Testis (tissue), 2 donors: Measurements from ENCODE around the gene TOX3.

Experiments used
- POLR2A ChIP-seq: fragments of 450-650 bp; IDR thresholded peaks from one replicate; pipeline ENCODE4 v1.6.1; 2017; ENCODE audit warnings: antibody characterized with exemption, mild to moderate bottlenecking, moderate library complexity
- TF ChIP-seq, protein P1 (sequence below), 3 experiments: fragments of 450-650 bp in 2 of 3; fragments of 200-600 bp in 1 of 3; sonication (generic) in 1 of 3; IDR thresholded peaks; one replicate each; pipeline ENCODE4 v1.5.1; 2016 to 2019; ENCODE audit warnings: antibody characterized with exemption in 3 of 3, mild to moderate bottlenecking in 2 of 3, moderate library complexity in 1 of 3

DNA sequence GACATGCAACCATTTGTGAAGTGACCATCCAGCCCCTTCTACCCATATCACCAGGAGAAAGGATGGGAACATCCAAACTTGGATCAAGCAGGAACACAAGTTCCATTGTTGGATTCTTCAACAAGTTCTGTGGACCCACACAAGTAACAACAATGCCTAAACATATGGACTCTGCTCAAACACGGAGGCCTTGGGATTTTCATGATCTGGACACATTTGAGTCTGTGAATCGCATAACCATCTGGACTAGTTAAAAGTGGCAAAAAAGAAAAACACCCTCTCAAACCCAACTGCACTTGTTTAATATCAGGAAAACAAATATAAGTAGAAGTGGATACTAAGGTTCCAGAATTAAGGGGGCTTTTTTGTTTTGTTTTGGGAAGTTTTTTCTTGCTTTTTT, 70.8 kb downstream of the TOX3 start:
- TF ChIP-seq, protein P1, sequence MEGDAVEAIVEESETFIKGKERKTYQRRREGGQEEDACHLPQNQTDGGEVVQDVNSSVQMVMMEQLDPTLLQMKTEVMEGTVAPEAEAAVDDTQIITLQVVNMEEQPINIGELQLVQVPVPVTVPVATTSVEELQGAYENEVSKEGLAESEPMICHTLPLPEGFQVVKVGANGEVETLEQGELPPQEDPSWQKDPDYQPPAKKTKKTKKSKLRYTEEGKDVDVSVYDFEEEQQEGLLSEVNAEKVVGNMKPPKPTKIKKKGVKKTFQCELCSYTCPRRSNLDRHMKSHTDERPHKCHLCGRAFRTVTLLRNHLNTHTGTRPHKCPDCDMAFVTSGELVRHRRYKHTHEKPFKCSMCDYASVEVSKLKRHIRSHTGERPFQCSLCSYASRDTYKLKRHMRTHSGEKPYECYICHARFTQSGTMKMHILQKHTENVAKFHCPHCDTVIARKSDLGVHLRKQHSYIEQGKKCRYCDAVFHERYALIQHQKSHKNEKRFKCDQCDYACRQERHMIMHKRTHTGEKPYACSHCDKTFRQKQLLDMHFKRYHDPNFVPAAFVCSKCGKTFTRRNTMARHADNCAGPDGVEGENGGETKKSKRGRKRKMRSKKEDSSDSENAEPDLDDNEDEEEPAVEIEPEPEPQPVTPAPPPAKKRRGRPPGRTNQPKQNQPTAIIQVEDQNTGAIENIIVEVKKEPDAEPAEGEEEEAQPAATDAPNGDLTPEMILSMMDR (IDR thresholded peaks at IDR 0.05), result no peak
- TF ChIP-seq POLR2A, result no peak
